Measurements from ENCODE around the gene KLF7.

Gene KLF7

DNA sequence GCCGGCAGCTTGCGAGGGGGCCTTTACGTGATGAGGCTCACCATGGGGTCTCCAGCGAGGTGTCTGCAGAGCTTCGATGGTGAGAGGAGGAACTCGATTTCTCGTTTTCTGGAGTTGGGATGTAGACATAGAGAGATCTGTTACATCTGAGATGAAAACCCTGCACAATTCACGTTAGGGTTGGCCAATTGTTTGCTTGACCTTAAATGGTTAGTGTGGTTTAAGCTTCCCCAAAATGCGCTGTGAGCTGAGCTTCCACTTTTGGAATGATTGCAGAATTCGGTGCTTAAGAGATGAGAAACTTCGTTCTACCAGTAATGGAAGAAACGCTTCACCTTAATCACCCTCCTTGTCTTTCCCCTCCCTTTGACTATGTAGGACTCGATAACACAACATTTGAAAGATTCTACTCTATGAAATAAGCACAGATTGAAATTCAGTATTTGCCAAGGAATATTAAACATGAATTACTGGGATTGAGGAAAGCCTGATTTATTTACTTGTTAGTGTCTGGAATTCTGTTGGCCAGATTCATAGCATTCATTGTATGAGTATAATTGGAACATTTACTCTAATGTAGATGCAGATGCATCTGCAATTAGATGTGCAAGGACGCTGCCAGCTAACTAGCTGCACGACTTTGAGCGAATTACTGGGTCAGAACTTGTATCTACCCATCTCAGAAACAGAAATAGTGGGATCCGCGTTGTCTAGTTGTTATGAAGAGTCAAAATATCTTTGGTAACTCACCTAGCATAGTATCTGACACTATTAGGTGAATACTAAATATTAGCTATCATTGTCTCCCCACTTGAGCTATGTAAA, 1.6 kb upstream of the KLF7 start:
- no peak for DNase-seq (ENCODE audit: low read depth in 2 of 2)

DNA sequence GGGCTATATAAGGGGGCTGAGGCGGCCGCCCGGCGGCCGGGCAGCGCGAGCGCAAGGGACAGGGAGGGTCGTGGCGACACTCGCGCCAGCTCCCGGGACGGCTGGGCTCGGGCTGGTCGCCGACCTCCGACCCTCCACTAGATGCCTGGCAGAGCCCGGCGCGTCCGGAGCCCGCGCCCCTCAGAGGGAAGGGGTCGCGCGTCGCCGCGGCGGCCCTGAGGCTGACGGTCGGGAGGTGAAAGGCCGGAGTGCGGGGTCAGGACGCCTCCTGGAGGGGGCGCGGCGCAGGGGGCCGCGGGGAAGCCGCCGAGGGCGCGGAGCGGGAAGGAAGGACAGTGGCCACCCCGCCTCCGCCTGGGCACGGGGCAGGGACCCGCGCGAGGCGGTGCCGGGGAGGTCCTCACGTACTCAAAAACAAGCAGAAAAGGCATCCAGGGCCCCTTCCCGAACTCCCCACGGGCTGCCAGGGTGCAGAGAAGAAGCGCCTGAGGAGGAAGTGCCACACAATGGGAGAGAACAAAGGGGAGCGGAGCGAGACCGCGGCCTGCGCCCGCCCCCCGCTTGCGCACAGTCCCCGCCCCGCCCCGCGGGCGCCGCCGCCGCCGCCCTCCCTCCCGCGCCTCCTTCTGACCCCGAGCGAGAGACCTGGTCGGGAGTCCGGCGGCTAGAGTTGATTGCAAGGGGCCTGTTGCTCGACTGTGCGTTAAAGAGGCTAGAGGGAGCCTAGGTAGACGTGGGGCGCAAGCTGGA, 776 bp upstream of the KLF7 start:
- peak in 1 of 2 experiments; percentile 58 for DNase-seq (ENCODE audit: low read depth in 2 of 2)

DNA sequence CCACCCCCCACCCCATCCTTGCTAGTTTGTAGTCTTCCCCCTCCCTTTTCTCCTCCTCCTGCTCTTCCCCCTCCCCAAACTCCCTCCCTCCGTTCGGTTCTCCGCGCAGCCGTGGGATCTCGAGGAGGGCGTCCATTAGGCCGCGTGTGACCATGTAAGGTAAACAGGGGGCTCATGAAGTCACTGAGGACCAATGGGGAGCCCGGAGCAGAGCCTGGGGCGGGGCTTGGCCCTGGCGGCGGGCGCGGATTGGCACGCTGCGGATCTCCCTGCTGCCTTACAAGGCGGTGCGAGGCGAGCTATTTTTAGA, 246 bp upstream of the KLF7 start:
- peak; percentile 91 to 93 for DNase-seq (ENCODE audit: low read depth in 2 of 2)

DNA sequence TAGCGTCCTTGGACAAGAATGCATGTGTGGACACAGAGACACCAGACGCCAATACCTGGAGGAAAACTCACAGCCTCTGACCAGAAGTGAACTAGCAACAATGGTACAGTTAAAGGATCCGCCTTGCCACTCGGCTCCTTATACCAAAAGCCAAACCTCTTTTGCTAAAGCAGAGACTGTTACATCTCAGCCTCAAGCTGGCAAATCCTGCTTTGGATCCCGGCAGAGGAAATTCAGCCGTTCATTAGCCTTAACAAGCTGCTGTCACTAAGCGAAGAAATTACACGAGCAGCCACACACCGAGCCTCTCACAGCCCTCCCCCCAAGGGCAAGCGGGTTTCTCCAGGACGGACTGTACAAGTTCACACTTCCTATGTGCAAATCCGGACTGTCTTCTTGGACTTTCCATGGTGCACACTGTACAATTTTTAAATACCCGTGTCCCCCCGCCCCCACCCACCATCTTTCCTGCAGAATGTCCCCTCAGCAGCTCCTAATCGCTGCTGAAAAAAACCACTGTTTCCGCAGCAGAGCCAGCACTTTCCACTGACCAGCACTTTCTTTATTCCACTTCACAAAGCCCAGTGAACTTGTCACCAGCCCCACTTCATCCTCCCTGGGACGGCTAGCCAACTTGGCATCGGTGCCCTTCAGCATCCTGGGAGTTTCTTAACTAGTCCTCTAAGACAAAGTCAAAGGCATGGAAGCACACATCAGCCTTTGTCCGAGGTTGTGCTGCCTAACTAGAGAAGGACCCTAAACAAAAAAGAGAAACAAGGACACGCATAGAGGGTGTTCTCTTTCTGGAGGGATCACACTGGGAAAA, 1.5 kb downstream of the KLF7 start:
- DNase-seq (ENCODE audit: low read depth in 2 of 2), result peak in 1 of 2 experiments; percentile 11

DNA sequence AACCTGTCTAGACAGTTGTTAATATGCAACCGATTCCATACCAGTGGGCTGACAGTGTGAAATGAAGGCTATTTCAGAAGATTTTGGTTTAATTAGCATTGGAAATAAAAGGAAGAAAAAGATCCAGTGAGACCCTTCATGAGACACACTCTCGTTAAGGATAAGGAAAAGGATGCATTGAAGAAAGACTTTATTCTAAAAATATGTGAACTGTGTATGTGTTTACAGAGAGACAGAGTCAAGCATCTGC, 2.1 kb downstream of the KLF7 start:
- DNase-seq (ENCODE audit: low read depth in 2 of 2), result no peak

DNA sequence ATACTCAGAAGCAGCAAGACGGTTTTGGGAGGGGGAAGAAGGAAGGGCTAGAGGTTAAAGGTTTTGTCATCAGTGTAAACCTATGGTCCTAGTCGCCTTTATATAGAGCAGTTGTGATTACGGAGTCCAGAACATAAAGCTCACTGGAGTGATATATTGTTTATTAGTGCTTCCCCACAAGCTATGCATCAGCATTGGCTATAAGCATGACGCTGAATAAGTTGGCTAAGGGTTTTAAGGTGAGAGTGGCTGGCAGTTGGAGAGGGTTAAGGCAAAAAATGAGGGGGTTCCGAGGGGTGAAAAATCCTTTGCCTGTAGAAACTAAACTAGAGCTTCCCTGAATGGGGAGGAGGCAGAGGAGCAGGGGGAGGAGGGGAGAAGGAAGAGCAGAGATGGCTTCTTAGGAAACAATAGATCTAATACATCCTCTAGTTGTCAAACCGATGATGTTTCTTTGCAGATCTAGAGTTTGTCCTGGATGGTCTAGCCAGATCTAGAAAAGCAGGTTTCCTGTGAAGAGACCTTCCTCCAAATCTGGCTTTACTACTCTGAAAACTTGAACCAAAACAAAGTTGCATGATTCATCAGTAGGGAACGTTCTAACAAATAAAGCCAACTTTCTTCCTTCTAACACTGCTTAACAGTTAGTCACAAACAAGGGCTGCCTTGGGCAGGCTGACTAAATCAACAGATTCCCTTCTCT, 2.5 kb downstream of the KLF7 start:
- DNase-seq (ENCODE audit: low read depth in 2 of 2), result no peak

DNA sequence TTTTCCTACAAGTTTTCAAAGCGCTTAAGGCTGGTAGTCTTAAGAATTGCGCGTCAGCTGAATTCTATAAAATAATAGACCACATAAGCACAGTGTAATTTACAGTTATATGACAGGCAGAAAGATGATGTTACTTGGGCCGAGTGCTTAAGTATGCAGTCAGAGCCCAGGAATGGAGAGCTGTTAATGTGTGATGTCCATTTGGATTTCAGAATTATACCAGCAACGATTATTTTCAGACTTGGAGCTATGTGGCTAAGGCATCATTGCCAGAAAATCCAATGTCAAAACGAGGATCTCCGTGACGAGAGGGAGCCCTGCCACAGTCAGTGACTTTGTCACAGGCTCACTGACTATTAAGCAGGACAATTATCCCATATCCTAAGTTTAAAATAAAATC, 3.4 kb downstream of the KLF7 start:
- DNase-seq (ENCODE audit: low read depth in 2 of 2), result no peak

DNA sequence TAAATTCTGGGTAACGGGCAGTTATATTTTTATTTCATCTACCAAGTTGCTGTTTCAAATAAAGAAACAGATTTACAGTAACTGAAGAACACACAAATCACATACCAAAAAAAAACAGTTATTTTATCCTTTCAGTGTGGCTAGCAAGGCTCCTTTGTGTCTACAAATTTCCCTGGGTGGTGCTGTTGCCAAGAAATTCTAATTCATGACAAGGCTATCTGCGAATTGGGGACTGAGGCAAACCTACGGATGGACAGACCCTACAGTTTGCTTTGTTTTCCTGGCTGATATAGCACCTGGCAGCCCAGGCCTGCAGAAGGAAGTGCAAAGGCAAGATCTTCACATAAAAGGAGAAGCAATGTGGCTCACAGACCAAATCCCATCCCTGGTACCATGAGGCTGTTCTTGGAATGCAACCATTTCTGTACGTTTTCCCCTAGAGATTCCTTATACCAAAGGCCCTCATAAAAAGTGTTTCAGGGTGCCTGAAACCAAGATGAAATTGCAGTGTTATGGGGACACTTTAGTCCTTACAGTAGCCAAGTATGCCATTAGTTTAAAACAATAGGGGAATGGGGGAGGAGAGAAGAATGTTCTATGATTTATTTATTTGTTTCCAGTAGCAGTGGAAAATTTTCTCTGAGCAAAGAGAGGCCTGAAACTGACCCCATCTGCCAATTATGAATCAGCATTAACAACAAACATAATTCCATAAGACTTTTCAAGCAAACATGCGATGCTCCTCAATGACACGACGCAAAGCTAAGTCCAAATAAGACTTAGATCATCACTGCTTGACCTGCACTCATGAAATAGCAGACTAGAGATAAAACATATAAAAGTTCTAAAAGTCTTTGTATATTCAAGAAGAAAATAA, 4.3 kb downstream of the KLF7 start:
- DNase-seq (ENCODE audit: low read depth in 2 of 2), result no peak

DNA sequence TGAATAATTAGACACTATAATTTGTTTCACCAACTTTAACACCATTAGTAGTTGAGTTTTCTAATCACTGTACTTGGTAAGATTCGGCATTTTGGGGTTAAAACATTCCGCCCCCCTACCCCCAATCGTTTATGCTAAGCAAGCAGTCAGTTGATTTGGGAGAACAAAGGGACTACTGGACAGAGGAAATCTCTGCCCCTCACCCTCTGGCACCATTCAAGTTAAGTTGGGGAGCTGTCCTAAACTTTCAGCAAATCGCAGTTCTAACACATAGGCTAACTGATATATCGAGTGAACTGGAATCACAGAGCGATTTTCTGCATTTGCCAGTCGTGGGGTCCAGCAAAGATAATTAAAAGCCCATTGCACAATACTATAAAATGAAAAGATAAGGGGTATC, 5.6 kb downstream of the KLF7 start:
- no peak for DNase-seq (ENCODE audit: low read depth in 2 of 2)

DNA sequence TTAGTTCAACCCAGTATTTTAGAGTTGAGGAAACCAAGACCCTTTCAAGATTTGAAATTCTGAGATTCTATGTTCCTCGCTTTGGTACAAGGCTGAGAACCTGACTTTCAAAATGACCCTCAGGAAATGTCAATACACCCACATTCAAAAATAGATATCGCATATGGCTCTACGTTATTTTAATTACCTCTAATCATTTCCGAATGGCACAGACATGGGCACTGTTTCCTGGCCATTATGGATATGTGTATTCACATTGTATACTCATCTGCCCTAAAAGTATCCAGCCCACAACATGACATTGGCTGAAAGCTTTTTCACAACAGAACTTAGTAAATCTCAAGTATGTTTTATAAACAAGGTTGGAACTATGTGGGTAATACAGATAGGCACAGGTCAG, 6.7 kb downstream of the KLF7 start:
- DNase-seq (ENCODE audit: low read depth in 2 of 2), result no peak

DNA sequence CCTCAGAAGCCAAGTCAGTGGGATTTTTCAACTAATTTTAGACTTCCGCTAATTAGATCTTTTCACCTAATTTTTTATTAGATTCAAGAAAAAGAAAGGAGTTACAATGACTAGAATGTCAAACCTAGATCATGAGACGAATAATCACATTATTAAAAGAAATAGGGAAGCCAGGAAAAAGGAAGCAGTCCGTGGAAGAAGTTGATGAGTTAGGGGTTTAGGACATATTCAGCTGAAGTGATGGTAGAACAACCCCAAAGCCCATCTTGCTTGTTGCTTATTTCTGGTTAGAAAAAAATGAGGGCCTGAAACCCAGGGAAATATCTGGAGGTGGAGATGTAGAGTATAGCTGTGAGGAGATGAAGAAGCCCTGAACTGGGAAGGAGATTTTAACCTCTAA, 8.0 kb downstream of the KLF7 start:
- no peak for DNase-seq (ENCODE audit: low read depth in 2 of 2)

DNA sequence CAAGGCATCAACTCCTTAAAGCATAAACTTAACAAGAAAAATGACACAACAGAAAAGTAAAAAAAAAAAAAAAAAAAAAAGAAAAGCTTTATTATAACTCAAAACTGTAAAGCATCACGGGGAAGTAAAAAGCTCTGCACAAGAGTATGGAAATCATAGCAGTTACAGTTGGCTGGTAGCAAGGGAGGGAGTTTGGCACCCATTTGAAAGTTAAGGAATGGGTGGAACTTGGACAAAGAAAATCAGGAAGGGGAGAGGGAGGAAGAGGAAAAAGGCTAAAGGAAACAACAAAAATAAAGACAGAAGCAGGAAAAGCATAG, 8.6 kb downstream of the KLF7 start:
- no peak for DNase-seq (ENCODE audit: low read depth in 2 of 2)

DNA sequence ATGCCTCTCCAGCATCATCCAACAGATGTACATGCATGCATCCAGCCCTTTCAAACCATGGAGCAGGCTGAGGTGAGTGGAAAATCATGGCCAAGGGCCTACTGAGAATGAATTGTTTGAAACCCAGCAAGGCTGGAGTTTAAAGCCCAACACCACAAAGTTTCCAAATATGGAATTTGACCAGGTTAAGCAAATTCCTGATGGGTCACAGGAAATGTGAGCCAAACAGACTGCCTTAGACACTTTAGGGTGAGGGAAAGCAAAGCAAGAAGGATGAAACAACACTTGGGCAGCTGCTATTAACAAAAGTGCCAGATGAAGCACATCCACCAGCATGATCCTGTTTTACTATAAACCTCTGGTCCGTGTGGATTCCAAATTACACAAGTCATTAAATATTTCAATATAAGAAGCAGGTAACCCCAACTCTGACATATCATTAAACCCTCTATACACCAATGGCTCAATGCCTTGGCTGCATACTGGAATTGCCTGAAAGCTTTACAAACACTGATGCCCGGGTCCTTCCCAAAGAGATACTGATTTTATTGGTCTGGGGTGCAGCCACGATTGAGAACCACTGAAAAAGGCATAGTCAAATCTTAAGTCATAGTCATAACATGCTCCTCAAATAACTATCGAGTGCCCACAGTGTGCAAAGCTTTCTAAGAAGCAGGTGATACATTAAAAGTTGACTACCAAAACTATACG, 9.1 kb downstream of the KLF7 start:
- DNase-seq (ENCODE audit: low read depth in 2 of 2), result no peak

DNA sequence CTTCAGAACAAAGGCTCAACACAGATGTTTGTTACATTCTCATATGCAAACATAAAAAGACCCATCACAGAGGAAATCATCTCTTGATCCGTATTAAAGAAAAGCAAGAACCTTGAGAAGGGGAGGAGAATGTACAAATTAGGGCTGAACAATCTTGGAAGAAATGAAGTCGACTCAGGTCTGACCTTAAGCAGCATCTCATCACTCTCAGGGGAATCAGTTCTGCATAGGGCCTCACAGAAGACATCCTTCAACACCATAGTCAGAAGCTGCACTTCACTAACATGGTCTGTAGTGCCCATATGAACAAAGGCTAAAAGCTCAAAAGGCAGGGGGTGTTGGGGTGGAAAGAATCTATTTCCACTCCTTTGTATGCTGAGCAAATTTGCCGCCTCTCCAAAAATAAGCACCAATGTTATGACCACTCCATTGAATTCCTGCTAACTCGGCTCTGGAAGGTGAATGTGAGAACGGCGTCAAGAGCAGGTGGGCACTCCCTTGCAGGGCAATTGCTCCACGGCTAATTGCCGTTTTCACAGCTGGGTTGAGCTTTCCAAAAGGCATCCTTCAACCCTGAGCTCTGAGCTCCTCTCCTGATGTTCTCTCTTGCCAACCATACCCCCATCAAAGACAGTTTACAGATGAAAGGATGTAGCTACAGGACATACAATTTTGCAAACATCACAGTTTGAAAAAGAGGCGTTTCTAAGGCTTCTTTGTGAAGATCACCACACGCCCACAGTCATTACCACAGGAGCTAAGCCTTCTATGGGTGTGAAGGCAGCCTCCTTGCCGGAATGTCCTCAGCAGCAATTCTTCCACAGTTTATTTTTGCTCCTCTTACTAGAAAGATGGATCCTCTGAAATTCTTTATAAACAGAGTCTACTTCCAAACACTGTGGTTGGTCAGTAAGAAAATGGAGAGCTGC, 10.0 kb downstream of the KLF7 start:
- DNase-seq (ENCODE audit: low read depth in 2 of 2), result no peak

DNA sequence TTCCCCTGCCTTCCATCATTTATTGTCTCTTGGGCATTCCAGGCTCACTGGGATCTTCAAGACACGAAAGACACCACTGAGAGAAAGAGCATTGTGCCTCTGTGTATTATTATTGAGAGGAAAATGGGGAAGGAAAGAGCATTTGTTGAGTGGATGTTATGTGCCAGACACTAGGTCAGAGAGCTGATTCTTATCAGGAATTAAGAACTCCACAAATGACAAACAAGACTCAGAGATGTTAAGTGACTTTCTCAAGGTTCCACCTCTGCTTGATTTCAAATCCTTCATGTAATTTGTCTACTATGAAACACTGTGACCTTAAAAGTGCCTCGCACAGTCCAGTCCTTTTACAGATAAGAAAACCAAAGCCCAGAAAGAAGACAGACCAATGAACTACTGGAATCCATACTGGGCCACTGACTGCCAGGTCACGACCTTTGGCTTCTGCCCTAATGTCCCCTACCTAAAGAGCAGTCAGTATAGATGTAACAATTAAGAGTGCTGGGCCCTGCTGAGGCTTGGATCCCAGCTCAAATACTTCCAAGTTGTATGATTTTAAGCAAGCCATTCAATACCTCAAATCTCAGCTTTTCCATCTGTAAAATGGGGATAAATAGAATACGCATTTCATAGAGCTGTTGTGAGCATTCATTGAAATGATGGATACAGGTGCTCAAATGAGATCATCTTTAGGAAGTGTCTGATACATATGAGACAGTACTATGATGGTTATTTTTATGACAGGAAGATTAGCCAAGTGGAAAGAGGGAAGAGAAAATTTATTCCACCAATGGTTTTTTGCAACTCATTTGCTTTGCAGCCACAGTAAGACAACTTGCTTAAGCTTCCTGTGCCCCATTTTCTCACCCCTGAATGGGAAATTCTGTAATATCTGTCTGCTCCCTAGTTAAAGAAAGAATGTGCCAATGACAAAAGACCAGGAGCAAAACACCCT, 10.9 kb downstream of the KLF7 start:
- no peak for DNase-seq (ENCODE audit: low read depth in 2 of 2)

DNA sequence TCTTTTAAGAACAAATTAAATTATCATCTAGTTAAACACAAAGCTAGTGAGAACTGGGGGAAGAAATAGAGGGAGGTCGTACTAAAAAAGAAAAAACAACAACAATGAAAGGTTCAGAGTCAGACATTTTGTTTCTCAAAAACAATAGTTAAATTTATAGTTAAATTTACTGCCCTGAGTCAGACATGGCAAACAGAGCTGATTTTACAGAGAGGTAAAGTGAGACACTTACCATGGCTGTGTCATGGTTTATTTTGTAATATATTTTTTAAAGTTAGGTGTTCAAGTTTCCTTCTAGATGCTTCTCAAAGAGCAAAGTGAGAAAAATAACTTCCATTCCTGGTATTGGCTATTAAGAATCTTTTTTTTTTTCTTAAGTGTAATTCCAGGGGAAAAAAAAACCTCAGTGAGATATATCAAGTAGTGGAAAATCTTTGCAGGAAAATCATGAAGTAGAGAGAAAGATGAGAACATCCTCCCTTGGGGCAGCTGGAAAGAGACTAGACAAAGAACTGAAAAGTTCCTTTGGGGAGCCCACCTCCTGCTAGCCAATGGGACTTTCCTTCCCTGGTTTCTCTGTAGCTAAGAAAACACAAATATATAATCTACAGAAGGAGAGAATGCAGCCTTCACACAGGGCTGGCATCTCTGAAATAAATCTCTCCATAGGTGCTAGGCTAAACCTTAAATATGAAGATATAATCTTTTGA, 12.3 kb downstream of the KLF7 start:
- no peak for DNase-seq (ENCODE audit: low read depth in 2 of 2)

DNA sequence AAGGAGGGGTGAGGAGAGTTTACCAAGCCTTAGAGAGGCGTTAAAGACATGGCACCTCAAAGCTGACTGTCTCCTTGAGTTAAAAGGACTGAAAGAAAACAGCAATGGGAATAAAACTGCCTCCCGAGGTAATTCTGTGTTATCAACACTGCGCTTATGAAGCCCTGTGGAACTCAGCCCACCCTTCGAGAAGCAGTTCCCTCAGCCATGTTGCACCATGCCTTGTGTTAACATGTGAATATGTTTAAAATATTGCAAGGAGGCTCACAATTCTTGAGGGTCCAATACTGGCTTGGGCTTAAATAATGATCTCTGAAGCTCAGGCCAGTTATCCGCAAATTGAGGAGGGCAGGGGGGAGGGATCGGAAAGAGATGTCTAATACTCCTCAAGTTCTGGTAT, 14.7 kb downstream of the KLF7 start:
- DNase-seq (ENCODE audit: low read depth in 2 of 2), result no peak

DNA sequence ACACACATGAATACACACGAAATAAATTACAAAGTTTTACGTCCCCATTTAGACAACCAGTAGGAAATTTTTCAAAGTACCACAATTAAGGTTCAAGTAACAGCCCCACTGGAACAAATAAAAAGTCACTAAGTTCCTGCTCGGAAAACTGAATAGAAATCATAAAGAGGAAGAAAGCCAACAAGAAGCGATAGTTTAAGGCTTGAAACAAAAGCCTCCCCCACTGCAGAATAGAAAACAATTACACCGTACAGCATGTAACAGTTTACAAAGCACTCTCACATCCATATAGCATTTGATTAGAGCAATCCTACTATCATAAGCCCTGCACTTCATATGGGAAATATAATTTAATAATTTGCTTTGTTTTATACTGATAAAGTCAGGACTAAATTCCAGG, 15.5 kb downstream of the KLF7 start:
- DNase-seq (ENCODE audit: low read depth in 2 of 2), result no peak

All from stimulated activated CD4-positive, alpha-beta T cell treated with anti-CD3 and anti-CD28 coated beads, Interleukin-12 subunit alpha, Interleukin-12 subunit beta, amount 100 ng/mL, for 24 hours (primary cell).